ENCODE results near the gene GNG7.

- TF ChIP-seq POLR2A (IDR thresholded peaks at IDR 0.05) (no peak), CTCF (IDR thresholded peaks at IDR 0.05) (no peak)
These were observed 15.4 kb upstream of the GNG7 start for GRCh38 chr19:2717638-2718541.

All from adrenal gland (tissue), 5 donors.